Progenitor cell of endocrine pancreas (in vitro differentiated cells): ENCODE results near the gene DEFB119. TPM values are rescaled to one million over a fixed set of nuclear protein-coding genes. Genes with fewer than 3 reads are reported as not detected.
"Not testable (repeated sequence)": the region's sequence is repeated elsewhere in the genome, so short reads cannot be mapped to it uniquely, and the experiment has no call there.

Experiments used
- DNase-seq: peaks from one replicate; pipeline ENCODE4 v3.0.0; 2021; ENCODE audit warnings: low spot score; ENCODE audit not compliant: unreplicated experiment
- H3K27ac Mint-ChIP-seq: 2 replicates; pipeline ENCODE4 v1.8.0; 2021; ENCODE audit warnings: mild to moderate bottlenecking, moderate library complexity, mixed read lengths
- H3K27me3 Mint-ChIP-seq: 2 replicates; pipeline ENCODE4 v1.8.0; 2021; ENCODE audit warnings: mixed read lengths
- H3K36me3 Mint-ChIP-seq: 2 replicates; pipeline ENCODE4 v1.8.0; 2022; ENCODE audit warnings: mixed read lengths; ENCODE audit not compliant: insufficient read depth
- H3K4me1 Mint-ChIP-seq: 2 replicates; pipeline ENCODE4 v1.8.0; 2021; ENCODE audit warnings: low read depth, mixed read lengths
- H3K4me3 Mint-ChIP-seq: 2 replicates; pipeline ENCODE4 v1.8.0; 2021; ENCODE audit warnings: low read depth, mild to moderate bottlenecking, moderate library complexity, mixed read lengths
- H3K9me3 Mint-ChIP-seq: 2 replicates; pipeline ENCODE4 v1.8.0; 2021; ENCODE audit warnings: low read depth, mixed read lengths
- CTCF ChIP-seq: fragments of 200-600 bp; sonication (generic); IDR thresholded peaks from one replicate; pipeline ENCODE4 v1.5.0; 2021; ENCODE audit warnings: antibody characterized with exemption, mild to moderate bottlenecking; ENCODE audit not compliant: unreplicated experiment
- total RNA-seq: library from RNA; stranded (reverse); gene quantifications from 2 replicates; pipeline ENCODE4 v1.2.1, GENCODE V29; 2021

DEFB119 gene
- total RNA-seq, 1 donor from 2014 or later: not detected

GRCh38 chr20:31394900-31395299, 4.5 kb upstream of the DEFB119 start:
- peaks cover 8% of the 10 kb centered on the region for H3K36me3 Mint-ChIP-seq
- no peak for DNase-seq
- no peak overlapping the region for H3K27ac Mint-ChIP-seq
- no peaks in the 10 kb centered on the region for H3K27me3 Mint-ChIP-seq
- TF ChIP-seq CTCF: no peak
- H3K9me3 Mint-ChIP-seq: peaks cover 65% of the 10 kb centered on the region
- no peaks in the 10 kb centered on the region for H3K4me1 Mint-ChIP-seq
- H3K4me3 Mint-ChIP-seq: no peak overlapping the region

GRCh38 chr20:31392836-31393235, 2.4 kb upstream of the DEFB119 start:
- no peak for TF ChIP-seq CTCF
- peaks cover 7% of the 10 kb centered on the region for H3K36me3 Mint-ChIP-seq
- no peaks in the 10 kb centered on the region for H3K4me1 Mint-ChIP-seq
- H3K27ac Mint-ChIP-seq: no peak overlapping the region
- H3K27me3 Mint-ChIP-seq: no peaks in the 10 kb centered on the region
- no peak for DNase-seq
- H3K9me3 Mint-ChIP-seq: peaks cover 71% of the 10 kb centered on the region
- no peak overlapping the region for H3K4me3 Mint-ChIP-seq

GRCh38 chr20:31374346-31374745, 16.0 kb downstream of the DEFB119 start:
- no peak overlapping the region for H3K27ac Mint-ChIP-seq
- H3K4me3 Mint-ChIP-seq: no peak overlapping the region
- peaks cover 3% of the 10 kb centered on the region for H3K36me3 Mint-ChIP-seq
- DNase-seq: no peak
- H3K27me3 Mint-ChIP-seq: no peaks in the 10 kb centered on the region
- peaks cover 76% of the 10 kb centered on the region for H3K9me3 Mint-ChIP-seq
- no peaks in the 10 kb centered on the region for H3K4me1 Mint-ChIP-seq
- no peak for TF ChIP-seq CTCF

- Mint-ChIP-seq H3K27ac (no peak within 1 kb of the TSS), H3K4me1 (no peaks in the 10 kb centered on the region), H3K36me3 (peaks cover 5% of the 10 kb centered on the region), H3K9me3 (peaks cover 69% of the 10 kb centered on the region), H3K4me3 (no peak within 1 kb of the TSS), H3K27me3 (no peaks in the 10 kb centered on the region)
- TF ChIP-seq CTCF: no peak
- DNase-seq: no peak
Measured at GRCh38 chr20:31368301-31368700, 22.1 kb downstream of the DEFB119 start, which contains the start of gene DEFB118. Gene DEFB118 (plus strand): TSS chr20:31368601. CDS start chr20:31368651, 50 bp downstream.

GRCh38 chr20:31364272-31364671, 26.1 kb downstream of the DEFB119 start:
- H3K27ac Mint-ChIP-seq, H3K27me3 Mint-ChIP-seq, DNase-seq, H3K4me1 Mint-ChIP-seq, H3K4me3 Mint-ChIP-seq, H3K36me3 Mint-ChIP-seq: not testable (repeated sequence)
- peaks cover 67% of the 10 kb centered on the region for H3K9me3 Mint-ChIP-seq

GRCh38 chr20:31363295-31363694, 27.1 kb downstream of the DEFB119 start:
- no peak overlapping the region for H3K4me3 Mint-ChIP-seq
- peaks cover 70% of the 10 kb centered on the region for H3K9me3 Mint-ChIP-seq
- no peaks in the 10 kb centered on the region for H3K4me1 Mint-ChIP-seq
- H3K27me3 Mint-ChIP-seq: no peaks in the 10 kb centered on the region
- TF ChIP-seq CTCF: no peak
- no peak overlapping the region for H3K27ac Mint-ChIP-seq
- no peak for DNase-seq
- H3K36me3 Mint-ChIP-seq: peaks cover 3% of the 10 kb centered on the region
